ENCODE results near the gene BLID.

BLID gene

GRCh38 chr11:122098261-122098980 is 17.6 kb downstream of the BLID start:
- Mint-ChIP-seq H3K27me3 (ENCODE audit: low read depth, poor library complexity) (peaks cover 33% of the 10 kb centered on the region), H3K27ac (no peak overlapping the region), H3K4me1 (peaks cover 20% of the 10 kb centered on the region), H3K4me3 (peak overlapping the region; percentile 70), H3K9me3 (no peaks in the 10 kb centered on the region), H3K36me3 (ENCODE audit: low read depth) (no peaks in the 10 kb centered on the region)
- no peak for TF ChIP-seq CTCF (IDR thresholded peaks at IDR 0.05)
- no peak for DNase-seq

- Mint-ChIP-seq H3K9me3 (no peaks in the 10 kb centered on the region), H3K4me1 (peaks cover 20% of the 10 kb centered on the region), H3K27ac (no peak overlapping the region), H3K36me3 (ENCODE audit: low read depth) (no peaks in the 10 kb centered on the region), H3K27me3 (ENCODE audit: low read depth, poor library complexity) (peaks cover 33% of the 10 kb centered on the region), H3K4me3 (peak overlapping the region; percentile 70)
- TF ChIP-seq CTCF (IDR thresholded peaks at IDR 0.05), result no peak
- no peak for DNase-seq
Observed at GRCh38 chr11:122097419-122098001, 18.5 kb downstream of the BLID start.

GRCh38 chr11:122096272-122097112 is 19.5 kb downstream of the BLID start:
- H3K4me1 Mint-ChIP-seq, result peaks cover 20% of the 10 kb centered on the region
- no peaks in the 10 kb centered on the region for H3K36me3 Mint-ChIP-seq (ENCODE audit: low read depth)
- no peak overlapping the region for H3K4me3 Mint-ChIP-seq
- TF ChIP-seq CTCF (IDR thresholded peaks at IDR 0.05), result no peak
- no peak overlapping the region for H3K27ac Mint-ChIP-seq
- H3K9me3 Mint-ChIP-seq, result peaks cover 4% of the 10 kb centered on the region
- peaks cover 33% of the 10 kb centered on the region for H3K27me3 Mint-ChIP-seq (ENCODE audit: low read depth, poor library complexity)
- DNase-seq, result no peak

- Mint-ChIP-seq H3K27ac (no peak overlapping the region), H3K4me1 (peaks cover 20% of the 10 kb centered on the region), H3K27me3 (ENCODE audit: low read depth, poor library complexity) (peaks cover 32% of the 10 kb centered on the region), H3K36me3 (ENCODE audit: low read depth) (no peaks in the 10 kb centered on the region), H3K4me3 (no peak overlapping the region), H3K9me3 (peaks cover 4% of the 10 kb centered on the region)
- no peak for DNase-seq
- no peak for TF ChIP-seq CTCF (IDR thresholded peaks at IDR 0.05)
Observed at GRCh38 chr11:122095681-122096262, 20.2 kb downstream of the BLID start.

GRCh38 chr11:122094836-122095235 is 21.2 kb downstream of the BLID start:
- H3K27ac Mint-ChIP-seq, result no peak overlapping the region
- no peak for DNase-seq
- peaks cover 22% of the 10 kb centered on the region for H3K27me3 Mint-ChIP-seq (ENCODE audit: low read depth, poor library complexity)
- no peak for TF ChIP-seq CTCF (IDR thresholded peaks at IDR 0.05)
- peaks cover 4% of the 10 kb centered on the region for H3K9me3 Mint-ChIP-seq
- peaks cover 20% of the 10 kb centered on the region for H3K4me1 Mint-ChIP-seq
- H3K4me3 Mint-ChIP-seq, result no peak overlapping the region
- H3K36me3 Mint-ChIP-seq (ENCODE audit: low read depth), result no peaks in the 10 kb centered on the region

Measured in nephron progenitor cell (in vitro differentiated cells).